DMS114 treated with DMSO at 0.1 percent for 48 hours (cell line): ENCODE results near the gene CDK5R1.

Experiments
- DNase-seq: peaks from one replicate; lab custom pipeline; 2025; ENCODE audit not compliant: unreplicated experiment; lab: John Stamatoyannopoulos, UW

The CDK5R1 gene

DNA sequence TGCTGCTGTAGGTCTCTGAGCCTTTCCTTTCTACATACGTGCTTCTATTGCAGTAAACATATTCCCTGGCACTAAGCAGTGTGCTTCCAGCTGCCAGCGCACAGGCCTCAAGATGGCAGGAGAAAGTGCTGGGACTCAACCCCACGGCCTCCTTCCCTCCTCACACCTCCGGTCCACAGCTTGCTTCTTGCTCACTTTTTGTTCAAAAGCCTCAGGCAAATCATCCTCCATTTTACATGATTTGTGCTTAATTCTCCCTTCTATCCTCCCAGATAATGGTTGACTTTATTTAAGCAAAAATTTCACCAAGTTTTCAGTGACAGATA lies 5.4 kb downstream of the CDK5R1 start:
- no peak for DNase-seq

DNA sequence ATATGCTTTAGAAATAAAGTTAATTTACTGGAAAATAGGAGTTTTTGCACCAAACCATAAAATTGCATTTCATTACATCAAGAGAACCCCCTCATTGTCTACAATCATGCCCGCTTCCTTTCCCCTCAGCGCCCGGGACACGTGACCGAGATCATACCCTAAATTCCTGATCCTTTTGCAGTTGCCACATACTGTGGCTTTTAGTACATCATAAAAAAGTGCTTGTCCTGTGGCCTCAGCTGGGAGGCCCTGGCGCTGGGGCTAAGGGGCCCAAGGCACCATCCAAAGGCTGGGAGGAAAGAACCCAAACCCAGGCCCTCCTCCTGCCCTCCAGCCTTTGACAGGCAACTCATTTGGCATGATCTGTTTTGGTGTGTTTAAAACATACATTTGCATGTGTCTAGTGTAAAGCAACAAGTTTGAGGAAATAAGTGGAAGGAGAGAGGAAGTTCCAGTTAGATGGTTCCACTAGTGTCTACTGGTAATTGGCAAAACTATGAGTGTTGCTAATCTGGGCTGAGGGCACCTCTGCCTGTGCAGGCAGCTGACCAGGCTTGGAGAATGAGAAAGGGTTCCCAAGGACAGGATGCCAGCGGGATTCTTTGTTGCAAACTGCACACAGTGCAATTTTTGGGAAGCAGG lies 6.0 kb downstream of the CDK5R1 start:
- no peak for DNase-seq

DNA sequence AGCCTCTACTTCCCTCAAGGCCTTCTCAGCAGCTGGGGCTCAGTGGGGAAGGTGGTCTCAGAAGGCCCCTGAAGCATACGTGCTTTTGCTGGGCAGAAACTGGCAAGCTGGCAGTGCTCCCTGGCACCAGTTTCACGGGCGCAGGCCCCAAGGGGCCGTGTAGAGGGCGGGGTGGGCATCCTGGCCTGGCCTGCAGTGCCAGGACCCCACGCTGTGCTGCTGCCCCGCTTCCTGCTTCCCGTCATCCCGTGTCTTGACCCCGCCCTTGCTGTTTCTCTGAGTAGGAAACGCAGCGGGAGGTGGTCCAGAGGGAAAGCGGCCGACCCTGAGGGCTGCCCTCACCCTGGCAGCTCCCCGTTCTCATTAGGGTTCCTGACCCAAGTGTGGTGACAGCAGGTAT lies 6.8 kb downstream of the CDK5R1 start:
- no peak for DNase-seq

DNA sequence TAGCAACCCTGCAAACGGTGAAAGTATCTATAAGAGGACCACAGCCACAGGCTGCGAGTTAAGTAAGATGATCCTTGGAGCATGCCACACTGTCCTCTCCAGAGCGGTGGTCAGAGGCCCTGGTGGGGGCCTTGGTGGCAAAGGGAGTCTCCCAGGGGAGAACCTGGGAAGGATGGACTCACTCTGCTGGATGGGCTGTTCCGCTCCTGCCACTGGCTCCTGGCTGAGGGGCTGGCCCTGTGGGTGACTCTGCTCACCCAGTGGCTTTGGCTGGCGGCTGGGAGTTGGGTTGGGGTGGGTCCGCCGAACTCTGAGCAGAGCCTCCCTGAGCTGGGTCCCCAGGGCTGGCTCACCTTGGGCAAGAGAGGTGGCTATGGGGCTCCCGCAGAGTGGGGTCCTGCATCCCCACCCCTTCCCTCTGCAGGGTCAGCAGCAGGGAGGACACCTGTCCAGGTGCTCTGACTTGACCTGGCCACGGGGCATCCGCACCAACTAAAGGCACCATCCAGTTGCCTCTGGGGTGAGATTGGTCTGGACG lies 7.3 kb downstream of the CDK5R1 start:
- no peak for DNase-seq

DNA sequence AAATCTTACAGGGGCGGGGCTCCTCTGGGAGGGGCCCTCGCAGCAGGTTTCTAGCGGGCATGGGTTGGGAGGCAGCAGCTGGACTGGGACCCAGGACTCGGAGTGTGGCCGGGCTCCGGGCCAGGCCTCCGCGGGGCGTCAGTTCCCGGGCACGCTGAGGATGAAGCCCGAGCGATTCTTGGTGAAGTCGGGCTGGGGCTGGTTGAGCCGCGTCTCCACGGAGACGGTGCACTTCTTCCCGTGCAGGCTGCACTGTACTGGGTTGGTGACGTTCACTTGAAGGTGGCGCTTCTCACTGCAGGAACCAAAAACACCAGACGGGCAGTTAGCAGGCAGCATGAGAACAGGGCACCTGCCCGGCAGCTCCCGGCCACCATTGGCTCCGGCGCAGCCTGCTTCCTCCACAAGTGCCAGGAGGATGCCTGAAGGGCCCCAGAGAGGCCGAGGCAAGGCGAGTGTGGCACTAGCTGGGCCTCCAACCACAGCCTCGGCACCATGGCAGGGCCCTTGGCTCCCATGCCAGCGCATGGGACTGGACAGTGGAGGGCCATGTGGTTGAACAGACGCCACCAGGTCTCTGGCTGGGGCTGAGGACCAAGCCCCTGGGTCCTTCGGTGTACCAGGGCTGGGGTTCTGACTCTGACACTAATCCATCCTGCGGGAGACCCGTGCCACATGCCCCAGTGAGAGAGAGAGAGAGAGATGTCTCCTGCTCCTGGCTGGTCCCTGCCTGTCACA lies 8.0 kb downstream of the CDK5R1 start:
- DNase-seq, result no peak

DNA sequence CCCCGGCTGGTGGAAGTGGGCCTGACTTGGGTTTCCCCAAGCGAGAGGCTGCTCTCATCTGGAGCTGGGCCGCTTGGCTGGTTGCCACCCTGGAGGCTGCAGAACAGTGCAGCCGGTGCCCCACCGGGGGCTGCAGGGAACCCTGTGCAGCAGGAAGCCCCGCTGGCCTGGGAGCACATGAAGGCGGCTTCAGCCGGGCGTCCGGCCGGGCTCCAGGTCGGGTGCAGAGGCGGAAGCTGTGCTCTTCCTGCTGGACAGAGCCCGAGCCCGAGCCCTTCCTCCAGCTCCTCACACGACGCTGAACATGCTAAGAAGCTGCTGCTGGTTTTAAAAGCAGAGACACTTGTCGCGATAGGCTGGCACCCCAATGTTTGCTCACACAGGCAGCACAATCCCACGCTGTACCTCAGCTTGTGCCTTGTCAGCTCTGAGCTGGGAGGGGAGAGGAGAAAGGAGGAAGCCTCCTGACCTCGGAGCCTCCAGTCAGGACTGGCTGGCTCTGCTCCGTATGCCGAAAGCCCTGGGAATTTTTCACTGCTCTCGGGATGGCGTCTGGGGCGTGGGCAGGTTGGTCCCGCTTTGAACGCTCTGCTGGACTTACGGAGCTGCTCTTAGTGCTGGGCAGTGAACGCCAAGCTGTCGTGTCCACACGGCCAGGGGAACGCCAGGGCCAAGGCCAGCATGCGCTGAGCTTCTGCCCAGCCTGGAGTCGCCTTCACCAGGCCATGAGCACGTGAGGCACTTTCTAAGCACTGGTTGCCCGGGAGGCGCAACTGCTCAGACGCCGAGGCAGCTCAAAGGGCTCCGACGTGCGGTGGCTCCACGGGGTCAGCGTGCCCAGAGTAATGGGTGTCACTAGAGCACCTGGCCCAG lies 8.8 kb downstream of the CDK5R1 start:
- DNase-seq, result no peak

DNA sequence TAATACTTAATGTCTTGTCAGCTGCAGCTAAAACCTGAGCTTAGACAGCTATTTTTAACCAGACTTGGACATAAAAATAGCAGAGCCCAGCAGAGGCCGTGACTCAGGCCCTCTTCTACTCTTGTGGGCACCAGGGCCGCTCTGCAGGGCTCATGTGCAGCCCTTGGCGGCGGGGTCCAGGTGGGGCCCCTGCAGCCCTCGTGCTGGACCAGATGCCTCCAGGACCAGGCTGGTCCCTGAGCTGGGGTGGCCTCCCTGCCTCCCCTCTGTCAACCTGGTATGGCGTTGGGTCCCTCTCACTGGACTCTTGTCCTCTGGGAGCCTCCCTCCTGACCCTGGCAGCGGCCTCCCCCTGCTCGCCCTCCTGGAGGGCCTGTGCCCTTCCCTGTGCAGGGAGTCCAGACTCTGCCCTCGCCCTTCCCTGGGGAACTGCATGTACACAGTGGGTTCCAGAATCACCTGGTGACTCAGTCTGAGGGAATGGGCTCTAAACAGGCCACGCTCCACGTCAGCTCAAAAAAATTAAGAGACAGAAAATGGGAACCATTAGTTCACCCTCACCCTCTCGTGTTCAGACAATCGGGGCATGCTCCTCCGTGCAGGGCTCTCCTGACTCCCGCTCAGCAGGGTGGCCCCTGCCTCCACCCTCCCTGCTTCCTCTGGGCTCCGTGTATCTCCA lies 9.7 kb downstream of the CDK5R1 start:
- no peak for DNase-seq

DNA sequence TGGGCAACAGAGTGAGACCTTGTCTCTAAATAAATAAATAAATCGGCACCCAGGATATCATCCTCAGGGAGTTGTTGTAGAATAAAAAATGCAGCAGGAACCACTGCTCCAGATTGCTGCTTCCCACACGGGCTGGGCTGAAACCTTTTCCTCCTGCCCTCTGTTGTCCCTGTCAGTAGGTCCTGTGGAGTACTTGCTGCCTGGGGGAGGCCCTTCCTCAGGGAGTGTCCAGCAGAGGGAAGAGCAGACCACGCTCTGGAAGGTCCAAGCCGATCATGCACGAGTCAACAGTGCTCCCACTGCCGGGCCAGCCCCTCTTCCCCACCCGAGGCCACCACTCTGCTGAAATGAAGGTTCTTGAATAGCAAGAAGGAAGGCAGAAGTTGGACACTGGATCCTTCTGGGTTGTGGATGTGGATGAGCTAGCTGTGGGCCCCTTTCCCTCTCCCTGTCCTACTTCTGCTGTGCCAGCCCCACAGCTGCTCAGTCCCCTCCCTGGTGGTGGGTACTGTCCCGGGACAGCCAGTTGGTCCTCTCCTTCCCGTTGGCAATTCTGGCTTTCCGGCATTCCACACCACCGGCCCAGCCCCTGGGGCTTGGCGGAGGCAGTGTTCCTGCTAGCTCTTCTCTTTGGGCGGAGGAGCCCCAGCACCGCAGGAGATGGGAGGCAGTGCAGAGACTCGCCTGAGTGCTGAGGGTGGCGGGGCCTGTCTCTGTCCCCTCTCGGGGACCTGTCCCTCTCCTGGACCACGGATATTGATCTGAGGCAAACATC lies 10.8 kb downstream of the CDK5R1 start:
- peak; percentile 19 for DNase-seq

DNA sequence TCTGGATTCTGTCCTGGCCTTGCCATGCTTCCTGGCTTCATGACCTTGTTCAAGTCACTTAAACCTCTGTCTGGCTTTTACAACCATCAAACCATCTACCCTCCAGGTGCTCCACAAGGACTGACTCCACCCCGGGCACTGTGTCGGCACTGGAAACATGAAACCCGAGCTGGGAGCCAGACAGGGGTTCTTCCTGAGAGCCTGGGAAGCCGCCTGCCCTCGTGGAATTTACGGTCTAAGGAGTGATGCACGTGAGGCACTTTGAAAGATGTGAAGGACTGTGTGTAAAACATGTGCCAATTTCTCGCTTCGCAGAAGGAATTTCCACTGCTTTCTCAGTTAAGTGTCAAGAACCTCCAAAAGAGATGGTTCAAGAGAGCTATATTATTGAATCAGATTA lies 11.6 kb downstream of the CDK5R1 start:
- DNase-seq, result no peak

DNA sequence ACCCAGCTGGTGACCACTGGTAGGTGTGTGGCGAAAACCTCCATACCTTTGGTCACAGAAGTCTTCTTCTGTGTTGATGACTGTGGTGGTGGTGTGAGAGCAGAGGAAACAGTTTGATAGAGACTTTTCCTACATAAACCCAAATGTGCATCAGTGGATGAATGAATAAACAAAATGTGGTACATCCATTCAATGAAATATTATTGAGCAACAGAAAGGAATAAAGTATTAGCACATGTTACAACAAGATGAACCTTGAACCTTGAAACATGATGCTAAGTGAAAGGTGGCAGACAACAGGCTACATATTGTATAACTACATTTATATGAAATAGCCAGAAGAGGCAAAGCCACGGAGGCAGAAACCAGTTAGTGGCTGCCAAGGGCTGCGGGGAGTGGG lies 15.2 kb downstream of the CDK5R1 start:
- no peak for DNase-seq

DNA sequence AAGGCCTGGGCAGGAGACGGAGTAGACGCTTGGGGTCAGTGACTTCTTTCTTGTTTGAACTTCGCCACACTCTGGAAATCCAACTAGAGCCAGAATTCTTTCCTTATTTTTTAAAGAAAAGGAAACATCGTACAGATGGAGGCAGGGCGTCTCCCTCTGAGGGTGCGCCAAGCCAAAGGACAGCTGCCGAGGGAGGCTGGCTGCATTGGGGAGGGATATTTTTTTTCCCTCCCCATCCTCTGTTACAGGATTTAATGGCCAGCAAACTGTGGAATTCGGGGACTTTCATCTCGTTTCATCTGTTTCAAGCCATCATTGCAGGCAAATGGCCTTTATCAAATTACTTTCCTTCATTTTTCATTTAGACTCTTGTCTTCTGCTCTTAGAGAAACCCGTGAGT lies 15.9 kb downstream of the CDK5R1 start:
- DNase-seq, result no peak

DNA sequence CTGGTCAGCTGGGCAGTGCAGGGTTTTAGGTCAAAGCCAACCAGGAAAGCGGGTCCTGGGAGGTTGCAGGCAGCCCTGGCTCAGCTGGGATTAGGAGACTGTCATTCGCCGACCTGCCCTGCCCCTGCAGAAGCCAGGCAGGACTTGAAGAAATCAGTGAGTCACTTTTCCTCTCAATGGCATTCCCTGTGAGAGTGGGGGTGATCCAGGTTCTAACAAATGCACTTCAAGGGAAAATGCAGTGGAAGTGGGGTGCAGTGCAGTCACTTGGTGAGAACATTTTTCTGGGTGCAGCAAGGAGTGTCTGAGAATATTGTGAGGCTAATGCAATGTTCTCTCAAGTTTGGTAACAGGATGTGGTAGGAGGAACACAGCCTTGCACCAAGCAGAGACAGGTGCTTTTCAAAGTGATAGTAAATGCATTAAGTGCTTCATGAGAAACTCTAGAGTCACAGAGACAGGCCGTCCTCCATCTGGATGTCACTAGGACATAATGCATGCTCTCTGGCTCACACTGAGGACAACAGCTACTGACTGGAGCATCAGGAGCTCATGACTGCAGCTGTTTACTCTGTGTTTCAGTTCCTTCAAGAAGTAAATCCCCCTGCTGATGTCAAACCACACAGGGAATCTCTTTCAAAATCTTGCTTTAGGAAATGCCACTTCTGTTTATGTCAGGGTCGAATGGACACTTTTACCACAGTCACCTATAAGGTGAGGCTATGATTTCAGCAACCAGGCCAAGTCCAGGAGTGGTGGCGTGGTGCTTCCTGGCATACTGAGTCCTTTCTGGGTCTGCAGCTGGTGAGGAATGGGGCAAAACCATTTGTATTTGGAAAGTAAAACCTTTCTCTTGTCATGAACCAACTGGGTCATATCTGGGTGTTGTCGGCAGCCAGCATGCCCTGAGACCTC lies 16.7 kb downstream of the CDK5R1 start:
- DNase-seq, result no peak

DNA sequence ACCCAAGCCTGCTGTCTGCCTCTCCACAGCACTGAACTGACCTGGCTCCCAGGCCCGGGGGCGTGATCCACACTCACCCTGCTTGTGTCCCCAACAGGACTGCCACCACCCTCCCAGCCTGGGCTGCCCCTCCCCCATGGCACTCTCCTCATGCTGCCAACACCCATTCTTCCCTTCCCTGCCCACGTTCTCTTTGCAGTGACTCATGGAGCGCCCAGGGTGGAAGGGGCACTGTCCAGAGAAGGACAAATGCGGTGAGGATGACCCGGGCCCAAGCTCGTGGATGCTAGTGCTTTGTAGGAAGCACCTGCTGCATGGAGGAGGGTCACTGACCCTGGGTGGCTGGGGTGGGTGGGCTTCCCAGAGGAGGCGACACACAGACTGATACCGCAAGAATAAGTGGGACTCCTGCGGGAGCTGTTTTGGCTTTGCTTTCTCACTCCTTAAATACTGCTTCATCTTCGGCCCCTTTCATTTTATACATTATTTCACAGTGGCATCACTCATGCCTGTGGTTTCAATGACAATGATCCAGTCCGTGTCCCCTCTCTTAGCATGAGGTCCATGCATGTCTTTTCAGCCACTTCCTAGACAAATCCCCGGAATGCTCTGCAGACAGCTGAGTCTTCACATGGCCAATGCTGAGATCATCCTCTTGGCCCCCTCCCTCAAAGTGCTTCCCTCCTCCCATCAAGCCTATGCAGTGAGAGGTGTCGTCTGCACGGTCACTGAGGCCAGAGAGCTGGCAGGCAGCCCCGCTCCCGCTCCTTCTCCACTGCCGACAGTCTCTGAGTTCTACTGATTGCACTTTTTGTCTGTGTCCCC lies 17.6 kb downstream of the CDK5R1 start:
- DNase-seq, result no peak

DNA sequence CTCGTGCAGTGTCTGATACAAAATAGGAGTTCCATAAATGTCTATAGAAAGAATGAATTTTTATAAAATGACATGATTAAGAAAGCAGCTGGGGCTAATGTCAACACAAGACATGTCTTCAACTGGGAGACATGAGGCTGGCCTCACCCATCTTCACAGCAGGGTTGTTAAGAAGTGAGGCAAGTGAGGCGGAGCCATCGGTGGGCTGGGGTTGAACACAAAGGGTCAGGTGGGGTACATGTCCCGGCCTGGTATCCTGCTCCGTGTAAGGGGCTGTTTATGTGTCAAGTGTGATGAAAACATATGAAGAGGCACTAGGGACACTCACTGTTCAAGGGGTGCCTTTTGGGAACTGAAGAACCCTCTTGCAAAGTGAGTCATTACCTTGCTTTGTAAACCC lies 22.1 kb downstream of the CDK5R1 start:
- no peak for DNase-seq

DNA sequence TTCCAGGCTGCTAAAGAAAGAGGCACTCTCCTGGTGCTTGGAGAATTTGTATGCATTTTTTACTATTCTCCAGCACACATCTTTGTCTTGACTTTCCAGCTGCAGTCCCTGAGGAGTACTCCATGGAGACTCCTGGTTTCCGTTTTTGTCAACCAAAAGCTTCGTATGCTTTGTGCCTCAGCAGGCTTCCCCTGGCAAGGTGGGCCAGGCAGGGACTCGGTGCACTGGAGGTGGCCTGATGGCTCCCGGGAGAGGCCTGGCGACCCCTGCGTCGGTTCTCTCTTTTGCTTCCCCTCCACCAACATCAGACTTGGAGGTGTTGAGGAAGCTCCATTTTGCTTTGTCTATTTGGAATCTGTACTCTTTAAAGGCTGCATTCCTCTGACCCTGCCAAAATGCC lies 23.7 kb downstream of the CDK5R1 start:
- DNase-seq, result no peak

DNA sequence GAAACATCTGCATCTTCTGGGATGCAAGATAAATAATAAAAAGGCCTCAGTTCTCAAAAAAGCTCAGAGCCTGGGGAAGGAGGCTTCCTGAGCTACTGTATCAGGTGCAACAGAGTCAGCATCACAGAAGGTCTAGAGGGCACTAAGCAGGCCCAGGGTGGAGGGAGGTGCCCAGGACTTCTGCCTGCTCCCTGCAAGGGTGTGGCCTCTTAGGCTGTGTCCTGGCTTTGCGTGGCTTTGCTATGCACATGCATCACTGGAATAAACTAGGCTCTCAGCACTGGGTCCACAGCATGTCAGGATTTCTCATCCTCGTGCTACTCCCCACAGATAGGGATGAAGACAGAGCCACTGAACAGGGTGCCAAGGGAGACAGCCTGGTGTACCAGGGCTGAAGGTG lies 25.5 kb downstream of the CDK5R1 start:
- DNase-seq, result no peak

DNA sequence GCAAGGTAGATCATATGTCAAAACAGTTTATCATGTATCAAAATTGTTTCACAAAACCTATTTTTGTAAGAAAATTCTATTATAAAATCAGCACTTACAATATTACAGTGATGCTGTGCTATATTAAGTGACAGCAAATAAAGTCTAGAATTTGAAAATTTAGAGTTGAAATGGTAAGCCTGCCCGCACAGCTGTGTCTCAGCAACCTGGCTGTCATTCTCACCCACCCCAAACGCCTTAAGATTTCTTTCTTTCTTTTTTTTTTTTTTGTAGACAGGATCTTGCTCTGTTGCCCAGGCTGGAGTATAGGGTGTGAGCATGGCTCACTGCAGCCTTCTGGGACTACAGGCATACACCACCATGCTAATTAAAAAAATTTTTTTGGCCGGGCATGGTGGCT lies 26.8 kb downstream of the CDK5R1 start:
- DNase-seq, result no peak

DNA sequence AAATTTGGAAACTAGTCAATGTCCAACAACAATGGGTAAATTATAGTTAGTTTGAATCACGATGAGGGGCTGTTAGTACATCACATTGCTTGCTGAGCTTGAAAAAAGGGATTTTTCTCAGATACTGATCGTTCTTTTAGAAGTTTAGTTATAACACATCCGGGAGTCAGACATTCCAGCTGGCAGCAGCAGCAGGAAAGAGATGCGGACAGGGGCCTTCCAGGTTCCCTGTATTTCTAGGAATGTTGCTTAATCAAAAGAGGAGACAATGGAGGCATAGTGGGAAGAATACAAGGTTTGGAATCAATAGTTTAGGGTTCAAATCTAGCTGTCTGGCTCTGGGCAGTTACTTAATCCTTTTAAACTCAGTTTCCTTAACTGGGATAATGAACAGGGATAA lies 27.8 kb downstream of the CDK5R1 start:
- DNase-seq, result no peak
